WTC11 (cell line): ENCODE measurements around the gene MSH3. TPM values are rescaled to one million over a fixed set of nuclear protein-coding genes. Genes with fewer than 3 reads are reported as not detected.

Experiments
- ATAC-seq: fragments of 200-7000 bp; cut with Tn5 transposase; 2 replicates; pipeline ENCODE4 v1.10.0; 2021; ENCODE audit warnings: mild to moderate bottlenecking, moderate library complexity
- CTCF ChIA-PET: fragments of 300-600 bp; sonication (Branson Sonifier 250); formaldehyde crosslinking; loops from one replicate; lab custom pipeline; 2021; ENCODE audit warnings: antibody characterized with exemption; lab: Charles Lee
- POLR2A ChIA-PET: fragments of 350-600 bp; sonication (Branson Sonifier 250); formaldehyde crosslinking; loops from one replicate; lab custom pipeline; 2021; ENCODE audit warnings: antibody characterized with exemption; lab: Charles Lee
- DNase-seq: peaks from one replicate; pipeline ENCODE4 v3.0.0; 2021; ENCODE audit warnings: low spot score
- H3K27ac Mint-ChIP-seq: 2 replicates; pipeline ENCODE4 v1.8.0; 2021; ENCODE audit warnings: mixed read lengths
- H3K27me3 Mint-ChIP-seq: 2 replicates; pipeline ENCODE4 v1.8.0; 2021; ENCODE audit warnings: low read depth, mild to moderate bottlenecking, moderate library complexity, mixed read lengths
- H3K36me3 Mint-ChIP-seq: 2 replicates; pipeline ENCODE4 v1.8.0; 2021; ENCODE audit warnings: mixed read lengths
- H3K4me1 Mint-ChIP-seq: 2 replicates; pipeline ENCODE4 v1.8.0; 2022; ENCODE audit warnings: mixed read lengths
- H3K4me3 Mint-ChIP-seq: 2 replicates; pipeline ENCODE4 v1.8.0; 2021; ENCODE audit warnings: mild to moderate bottlenecking, moderate library complexity, mixed read lengths
- H3K9me3 Mint-ChIP-seq: 2 replicates; pipeline ENCODE4 v1.8.0; 2021; ENCODE audit warnings: mixed read lengths
- AR ChIP-seq: fragments of 250-450 bp; sonication (Bioruptor Pico); IDR thresholded peaks from 2 replicates; pipeline ENCODE4 v1.9.0; 2021; ENCODE audit warnings: mild to moderate bottlenecking
- E2F1 ChIP-seq: sonication (generic); formaldehyde crosslinking; IDR thresholded peaks from 2 replicates; pipeline ENCODE4 v1.8.0; 2022; ENCODE audit warnings: mild to moderate bottlenecking, missing genetic modification reagents
- FOXK1 ChIP-seq: sonication (generic); formaldehyde crosslinking; IDR thresholded peaks from 2 replicates; pipeline ENCODE4 v1.8.0; 2022; ENCODE audit warnings: mild to moderate bottlenecking, moderate library complexity, missing genetic modification reagents
- FOXP1 ChIP-seq: sonication (generic); formaldehyde crosslinking; IDR thresholded peaks from 2 replicates; pipeline ENCODE4 v1.8.0; 2022; ENCODE audit warnings: missing genetic modification reagents, mild to moderate bottlenecking, moderate library complexity, borderline replicate concordance
- MXD4 ChIP-seq: fragments of 250-450 bp; sonication (Bioruptor Pico); IDR thresholded peaks from 2 replicates; pipeline ENCODE4 v1.8.0; 2021; ENCODE audit warnings: mild to moderate bottlenecking, moderate library complexity, borderline replicate concordance
- PREB ChIP-seq: sonication (generic); formaldehyde crosslinking; IDR thresholded peaks from 2 replicates; pipeline ENCODE4 v1.8.1; 2022; ENCODE audit warnings: mild to moderate bottlenecking, missing genetic modification reagents, moderate library complexity, borderline replicate concordance
- SMAD3 ChIP-seq: sonication (generic); formaldehyde crosslinking; IDR thresholded peaks from 2 replicates; pipeline ENCODE4 v1.8.0; 2022; ENCODE audit warnings: missing genetic modification reagents, mild to moderate bottlenecking, borderline replicate concordance
- SOX15 ChIP-seq: fragments of 250-450 bp; sonication (Bioruptor Pico); IDR thresholded peaks from 2 replicates; pipeline ENCODE4 v1.9.0; 2021; ENCODE audit warnings: mild to moderate bottlenecking
- SP1 ChIP-seq: sonication (generic); formaldehyde crosslinking; conservative IDR thresholded peaks from 2 replicates; pipeline ENCODE4 v1.8.1; 2022; ENCODE audit warnings: missing genetic modification reagents
- TCF7 ChIP-seq: sonication (generic); formaldehyde crosslinking; IDR thresholded peaks from 2 replicates; pipeline ENCODE4 v1.8.0; 2022; ENCODE audit warnings: mild to moderate bottlenecking, low read depth, missing genetic modification reagents, moderate library complexity
- TEAD1 ChIP-seq: sonication (generic); formaldehyde crosslinking; IDR thresholded peaks from 2 replicates; pipeline ENCODE4 v1.8.0; 2022; ENCODE audit warnings: mild to moderate bottlenecking, missing genetic modification reagents
- ZNF138 ChIP-seq: sonication (generic); formaldehyde crosslinking; conservative IDR thresholded peaks from 2 replicates; pipeline ENCODE4 v1.8.1; 2022; ENCODE audit warnings: mild to moderate bottlenecking, moderate library complexity, missing genetic modification reagents
- total RNA-seq: library from RNA; stranded (reverse); gene quantifications from 3 replicates; pipeline ENCODE4 v1.2.3, GENCODE V29; 2021
- TF ChIP-seq, protein P1 (sequence below): sonication (generic); formaldehyde crosslinking; IDR thresholded peaks from 2 replicates; pipeline ENCODE4 v1.8.1; 2023; ENCODE audit warnings: mild to moderate bottlenecking, missing genetic modification reagents, moderate library complexity

The MSH3 gene
- total RNA-seq, 1 experiment from 2014 or later = 14.6 TPM

GRCh38 chr5:80625230-80625629, 29.2 kb upstream of the MSH3 start (continued):
- no peak for TF ChIP-seq AR (CRISPR knock-in tag)
- TF ChIP-seq, all 79 proteins: peak for 0

- ChIA-PET POLR2A (no interaction called here), CTCF (no interaction called here)
- DNase-seq = no peak
- peaks cover 39% of the 10 kb centered on the region for H3K36me3 Mint-ChIP-seq
- H3K4me1 Mint-ChIP-seq = no peaks in the 10 kb centered on the region
- H3K9me3 Mint-ChIP-seq = peaks cover 6% of the 10 kb centered on the region; the same call in 1 of the 2 replicates
- H3K4me3 Mint-ChIP-seq = no peak overlapping the region
- no peaks in the 10 kb centered on the region for H3K27me3 Mint-ChIP-seq
- TF ChIP-seq MXD4 (CRISPR knock-in tag) = no peak
- no peak for TF ChIP-seq PREB
- TF ChIP-seq, all 79 proteins: peak for 0
- no peak for ATAC-seq
- no peak overlapping the region for H3K27ac Mint-ChIP-seq
These were observed 25.2 kb upstream of the MSH3 start for GRCh38 chr5:80629281-80629680.

DNA sequence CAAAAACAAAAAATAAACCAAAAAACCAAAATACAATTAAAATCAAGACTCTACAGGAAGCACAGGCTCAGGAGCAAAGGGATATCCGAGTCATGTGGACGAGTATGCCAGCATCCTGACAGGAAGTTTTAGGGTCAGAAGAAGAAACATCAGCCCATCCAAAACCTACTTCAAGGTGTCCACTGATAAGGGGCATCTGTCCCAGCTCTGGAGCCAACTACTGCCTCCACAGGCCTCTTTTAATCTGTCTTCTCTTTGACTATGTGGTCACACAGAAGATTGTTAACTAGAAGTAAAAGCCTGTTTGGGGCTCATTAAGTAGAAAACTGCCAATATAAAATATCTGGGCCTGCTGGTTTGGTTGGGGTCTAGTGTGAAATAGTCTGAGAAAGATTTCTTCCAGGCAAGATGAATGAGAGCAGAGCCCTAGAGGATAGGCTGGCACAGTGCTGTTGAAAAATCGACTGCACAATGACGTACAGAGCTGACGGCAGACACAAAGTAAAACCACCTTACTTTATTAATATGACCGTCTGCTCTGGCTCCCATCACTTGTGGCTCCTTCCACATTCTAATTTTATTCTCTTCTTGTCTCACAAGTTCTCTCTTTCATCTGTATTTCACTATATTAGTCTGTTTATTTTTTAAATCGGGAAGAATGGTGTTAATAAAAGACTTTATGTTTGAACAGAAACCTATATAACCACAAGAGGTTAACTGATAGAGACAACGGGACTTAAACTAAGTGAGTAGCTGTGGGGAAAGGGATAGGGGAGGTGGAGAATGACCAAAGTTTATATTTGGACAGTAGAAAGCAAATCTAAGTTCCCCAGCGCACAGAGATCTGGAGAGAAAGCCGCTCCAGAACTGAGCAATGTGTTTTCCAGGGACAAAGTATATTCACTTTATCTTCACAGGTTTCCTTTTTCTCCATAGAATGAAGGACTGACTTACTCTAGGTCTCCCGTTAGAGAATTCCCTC, 22.9 kb upstream of the MSH3 start:
- ChIA-PET POLR2A (no interaction called here), CTCF (no interaction called here)
- no peak for ATAC-seq
- no peaks in the 10 kb centered on the region for H3K4me1 Mint-ChIP-seq
- no peak overlapping the region for H3K27ac Mint-ChIP-seq
- peaks cover 48% of the 10 kb centered on the region for H3K36me3 Mint-ChIP-seq
- no peaks in the 10 kb centered on the region for H3K27me3 Mint-ChIP-seq
- no peak for DNase-seq
- H3K9me3 Mint-ChIP-seq = peaks cover 6% of the 10 kb centered on the region; the same call in 1 of the 2 replicates
- TF ChIP-seq FOXK1 (CRISPR knock-in tag) (no peak), PREB (no peak), ZNF138 (no peak), FOXP1 (CRISPR knock-in tag) (no peak), E2F1 (no peak), SP1 (CRISPR knock-in tag) (no peak)
- TF ChIP-seq, protein P1, sequence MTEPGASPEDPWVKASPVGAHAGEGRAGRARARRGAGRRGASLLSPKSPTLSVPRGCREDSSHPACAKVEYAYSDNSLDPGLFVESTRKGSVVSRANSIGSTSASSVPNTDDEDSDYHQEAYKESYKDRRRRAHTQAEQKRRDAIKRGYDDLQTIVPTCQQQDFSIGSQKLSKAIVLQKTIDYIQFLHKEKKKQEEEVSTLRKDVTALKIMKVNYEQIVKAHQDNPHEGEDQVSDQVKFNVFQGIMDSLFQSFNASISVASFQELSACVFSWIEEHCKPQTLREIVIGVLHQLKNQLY (CRISPR knock-in tag) = no peak
- H3K4me3 Mint-ChIP-seq = no peak overlapping the region

GRCh38 chr5:80632700-80633099, 21.8 kb upstream of the MSH3 start:
- H3K36me3 Mint-ChIP-seq = peaks cover 51% of the 10 kb centered on the region

More at GRCh38 chr5:80632700-80633099, 21.8 kb upstream of the MSH3 start:
- H3K9me3 Mint-ChIP-seq = peaks cover 6% of the 10 kb centered on the region; the same call in 1 of the 2 replicates
- ATAC-seq (no peak), DNase-seq (no peak)
- no peak overlapping the region for H3K27ac Mint-ChIP-seq
- ChIA-PET POLR2A (no interaction called here), CTCF (no interaction called here)
- H3K4me1 Mint-ChIP-seq = no peaks in the 10 kb centered on the region
- no peak overlapping the region for H3K4me3 Mint-ChIP-seq
- TF ChIP-seq SOX15 (CRISPR knock-in tag) (no peak), TCF7 (CRISPR knock-in tag) (no peak), TEAD1 (no peak), SMAD3 (no peak)
- no peaks in the 10 kb centered on the region for H3K27me3 Mint-ChIP-seq
